Left ventricle myocardium superior (tissue), 1 donor: ENCODE data around the gene MISP3. TPM values are rescaled to one million over a fixed set of nuclear protein-coding genes. Genes with fewer than 3 reads are reported as not detected.
A peak's percentile ranks its signal among the peaks of the same experiment; 100 is the strongest.

ENCODE experiments used
- ATAC-seq: fragments of 200-7000 bp; cut with Tn5 transposase; one replicate; pipeline ENCODE4 v1.9.1; 2020; ENCODE audit warnings: mild to moderate bottlenecking, moderate library complexity
- DNase-seq: peaks from one replicate; pipeline ENCODE4 v3.0.0-alpha.2; 2020
- intact Hi-C: fragments of 100-400 bp; cut with micrococcal nuclease; formaldehyde crosslinking; loops from one replicate; pipeline ENCODE4 v1.11.0; 2022
- total RNA-seq: library from RNA; stranded (reverse); fragmentation: NEBNext Ultra II Directional; extraction: Animal tissue kit (Norgen Biotek cat#: 25700); gene quantifications from one replicate; pipeline ENCODE4 v1.2.1, GENCODE V29; 2021
- donor health status: DM: no; HTN: yes; CAD: no; lungs with severe emphysema.

The MISP3 gene
- total RNA-seq, 1 donor from 2014 or later, result 6.8 TPM

GRCh38 chr19:14093117-14093823 lies 20.7 kb downstream of the MISP3 start:
- ATAC-seq, result no peak
- intact Hi-C loops, result no loop called here
- no peak for DNase-seq

DNA sequence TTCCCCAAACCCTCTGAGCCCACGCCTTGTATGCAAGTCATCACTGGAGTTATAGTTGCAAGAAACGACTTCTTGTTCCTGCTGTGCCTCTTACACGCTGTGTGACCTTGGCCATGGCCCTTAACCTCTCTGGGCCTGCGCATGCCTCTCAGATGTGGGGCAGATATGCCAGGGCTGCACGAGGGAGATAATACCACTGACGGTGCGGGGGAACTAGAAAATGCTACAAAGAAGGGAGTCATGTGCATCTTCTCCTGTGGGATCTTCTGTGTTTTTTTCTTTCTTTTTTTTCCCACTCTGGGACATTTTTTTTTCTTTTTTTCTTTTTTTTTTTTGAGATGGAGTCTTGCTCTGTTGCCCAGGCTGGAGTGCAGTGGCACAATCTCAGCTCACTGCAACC lies 22.3 kb downstream of the MISP3 start:
- no peak for DNase-seq
- intact Hi-C loops, result no loop called here
- no peak for ATAC-seq

GRCh38 chr19:14096272-14096992 lies 23.8 kb downstream of the MISP3 start:
- ATAC-seq (no peak), DNase-seq (no peak)
- intact Hi-C loops, result no loop called here

GRCh38 chr19:14097532-14098151 lies 25.1 kb downstream of the MISP3 start:
- intact Hi-C loops, result no loop called here
- DNase-seq (no peak), ATAC-seq (peak; percentile 34)

GRCh38 chr19:14101003-14101545 lies 28.5 kb downstream of the MISP3 start:
- ATAC-seq (no peak), DNase-seq (no peak)
- intact Hi-C loops, result no loop called here

GRCh38 chr19:14102102-14102696 lies 29.6 kb downstream of the MISP3 start:
- ATAC-seq (no peak), DNase-seq (no peak)
- intact Hi-C loops, result no loop called here

DNA sequence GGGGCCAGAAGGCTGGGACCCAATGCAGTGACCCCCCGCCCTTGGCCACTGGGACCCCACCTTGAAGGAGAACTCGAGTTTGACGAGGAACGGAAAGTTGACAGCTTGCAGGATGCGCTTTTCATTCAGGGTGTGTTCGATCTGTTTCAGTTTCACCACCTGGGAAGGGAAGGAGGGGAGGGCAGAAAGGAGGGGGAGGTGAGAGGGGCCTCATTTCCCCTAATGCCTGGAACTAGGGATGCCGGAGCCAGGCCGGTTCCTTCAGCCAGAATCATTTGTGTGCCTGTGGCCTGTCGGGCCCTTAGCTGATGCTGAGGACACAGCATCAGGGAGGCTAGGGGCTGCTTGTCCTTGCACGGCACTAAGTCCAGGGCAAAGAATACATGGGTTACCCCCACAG lies 30.2 kb downstream of the MISP3 start:
- intact Hi-C loops, result no loop called here
- DNase-seq (no peak), ATAC-seq (no peak)

GRCh38 chr19:14103310-14103709 lies 30.7 kb downstream of the MISP3 start:
- ATAC-seq (no peak), DNase-seq (no peak)
- intact Hi-C loops, result no loop called here

DNA sequence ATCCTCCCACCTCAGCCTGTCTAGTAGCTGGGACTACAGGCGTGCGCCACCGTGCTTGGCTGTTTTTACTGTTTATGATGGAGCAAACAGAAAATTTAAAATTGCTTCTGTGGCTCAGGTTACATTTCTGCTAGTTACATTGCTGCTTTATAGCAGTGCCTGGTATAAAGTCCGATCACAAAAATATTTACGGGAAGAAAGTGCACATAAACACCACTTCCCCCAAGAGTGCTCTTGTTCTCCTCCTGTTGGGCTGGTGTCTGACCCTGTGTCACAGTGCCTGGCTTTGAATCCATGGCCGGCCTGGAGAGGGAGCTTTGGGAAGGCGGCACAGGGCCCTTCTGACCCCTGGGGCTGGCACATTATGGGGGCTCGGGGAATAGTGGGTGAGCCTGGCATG lies 33.1 kb downstream of the MISP3 start:
- ATAC-seq (no peak), DNase-seq (no peak)
- intact Hi-C loops, result no loop called here

GRCh38 chr19:14106840-14107239 lies 34.3 kb downstream of the MISP3 start:
- intact Hi-C loops, result no loop called here
- ATAC-seq (peak; percentile 58), DNase-seq (peak; percentile 54)

GRCh38 chr19:14107581-14108461 lies 35.2 kb downstream of the MISP3 start:
- ATAC-seq (peak; percentile 91), DNase-seq (peak; percentile 88)
- intact Hi-C loops, result no loop called here

DNA sequence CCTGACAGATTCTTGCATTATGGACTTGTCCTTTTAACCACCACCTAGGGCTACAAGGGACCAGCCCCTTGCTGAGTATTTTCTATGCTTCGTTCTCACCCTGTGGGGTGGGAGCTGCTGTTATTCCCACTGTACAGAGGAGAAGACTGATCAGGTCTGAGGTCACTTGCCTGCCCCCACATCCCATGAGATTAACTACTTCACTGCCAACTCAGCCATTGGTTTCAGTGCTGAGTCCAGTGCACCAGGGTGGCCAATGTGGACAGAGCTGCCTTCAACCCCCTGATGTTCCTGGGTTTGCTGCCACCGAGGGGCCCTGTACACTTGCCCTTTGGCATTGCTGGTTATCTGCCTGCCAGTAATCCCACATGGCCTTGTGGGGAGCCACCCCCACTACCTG lies 38.1 kb downstream of the MISP3 start:
- intact Hi-C loops, result no loop called here
- ATAC-seq (no peak), DNase-seq (no peak)

DNA sequence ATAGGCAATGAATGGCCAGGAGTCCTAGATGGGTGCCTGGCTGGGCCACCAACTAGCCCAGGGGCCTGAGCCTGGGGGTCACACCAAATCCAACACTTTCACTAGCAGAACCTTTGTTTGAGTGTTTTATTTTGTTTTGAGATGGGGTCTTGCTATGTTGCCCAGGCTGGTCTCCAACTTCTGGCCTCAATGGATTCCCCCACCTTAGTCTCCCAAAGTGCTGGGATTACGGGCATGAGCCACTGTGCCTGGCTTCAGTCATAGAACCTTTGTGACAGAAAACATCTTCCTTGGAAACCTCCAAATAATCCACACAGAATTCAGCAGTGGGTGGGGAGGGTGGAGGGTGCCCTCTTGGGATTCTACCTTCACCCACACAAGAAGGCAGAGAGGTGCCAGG lies 38.9 kb downstream of the MISP3 start:
- ATAC-seq (no peak), DNase-seq (no peak)
- intact Hi-C loops, result no loop called here

GRCh38 chr19:14112051-14112808 lies 39.6 kb downstream of the MISP3 start:
- ATAC-seq, result peak; percentile 16
- DNase-seq, result peak; percentile 69
- intact Hi-C loops, result no loop called here

DNA sequence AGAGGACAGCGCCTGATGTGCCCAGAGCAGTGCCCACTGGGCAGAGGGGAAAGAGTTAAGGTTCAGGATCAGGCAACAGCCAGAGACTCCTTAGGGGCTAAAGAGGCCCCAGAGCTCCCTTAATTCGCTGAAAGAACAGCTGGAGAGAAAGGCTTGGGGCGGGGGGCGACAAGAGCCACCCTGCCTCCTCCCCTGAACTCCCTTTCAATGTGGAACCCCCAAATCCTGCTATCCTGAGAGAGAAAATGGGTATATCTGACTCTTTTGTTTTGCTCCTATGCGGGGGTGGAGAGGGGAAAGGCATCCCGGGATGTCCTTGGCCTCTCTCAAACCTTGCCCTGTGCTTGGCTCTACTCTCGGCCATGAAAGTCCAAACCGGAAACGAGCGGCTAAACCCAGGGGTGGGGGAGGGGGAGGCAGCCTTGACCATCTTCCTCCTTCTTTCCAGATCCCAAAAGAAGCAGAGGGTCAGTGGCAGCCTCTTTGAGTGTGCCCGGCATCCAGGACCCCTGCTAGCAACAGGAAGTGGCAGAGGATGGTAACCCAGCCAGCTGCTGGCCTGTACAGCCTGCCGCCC lies 40.3 kb downstream of the MISP3 start:
- peak; percentile 34 for ATAC-seq
- peak; percentile 69 for DNase-seq
- intact Hi-C loops, result no loop called here

GRCh38 chr19:14113762-14114414 lies 41.3 kb downstream of the MISP3 start:
- ATAC-seq (no peak), DNase-seq (peak; percentile 65)

DNA sequence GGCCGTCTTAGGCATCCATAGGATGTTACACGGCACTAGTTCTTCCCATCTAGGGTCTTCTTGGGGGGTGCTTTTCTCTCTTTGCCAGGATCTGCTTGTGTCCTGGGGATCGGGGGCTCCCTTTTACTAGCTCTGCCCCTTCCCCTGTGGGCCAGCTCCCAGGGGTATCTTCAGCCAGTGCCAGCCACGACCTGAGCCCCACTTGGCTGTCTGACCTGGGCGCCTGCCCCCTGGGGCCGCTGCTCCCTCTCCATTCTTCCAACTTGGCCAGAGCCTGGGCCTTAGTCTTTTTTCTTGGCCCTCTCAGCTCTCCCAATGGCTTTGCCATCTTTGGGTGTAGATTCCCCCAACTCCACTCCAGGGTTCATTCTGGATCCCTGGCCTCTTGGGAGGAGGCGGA lies 41.9 kb downstream of the MISP3 start:
- ATAC-seq (no peak), DNase-seq (no peak)
- intact Hi-C loops, result no loop called here

More at GRCh38 chr19:14113762-14114414, 41.3 kb downstream of the MISP3 start:
- intact Hi-C loops, result no loop called here
